Measurements from ENCODE around the gene CMSS1.

DNA sequence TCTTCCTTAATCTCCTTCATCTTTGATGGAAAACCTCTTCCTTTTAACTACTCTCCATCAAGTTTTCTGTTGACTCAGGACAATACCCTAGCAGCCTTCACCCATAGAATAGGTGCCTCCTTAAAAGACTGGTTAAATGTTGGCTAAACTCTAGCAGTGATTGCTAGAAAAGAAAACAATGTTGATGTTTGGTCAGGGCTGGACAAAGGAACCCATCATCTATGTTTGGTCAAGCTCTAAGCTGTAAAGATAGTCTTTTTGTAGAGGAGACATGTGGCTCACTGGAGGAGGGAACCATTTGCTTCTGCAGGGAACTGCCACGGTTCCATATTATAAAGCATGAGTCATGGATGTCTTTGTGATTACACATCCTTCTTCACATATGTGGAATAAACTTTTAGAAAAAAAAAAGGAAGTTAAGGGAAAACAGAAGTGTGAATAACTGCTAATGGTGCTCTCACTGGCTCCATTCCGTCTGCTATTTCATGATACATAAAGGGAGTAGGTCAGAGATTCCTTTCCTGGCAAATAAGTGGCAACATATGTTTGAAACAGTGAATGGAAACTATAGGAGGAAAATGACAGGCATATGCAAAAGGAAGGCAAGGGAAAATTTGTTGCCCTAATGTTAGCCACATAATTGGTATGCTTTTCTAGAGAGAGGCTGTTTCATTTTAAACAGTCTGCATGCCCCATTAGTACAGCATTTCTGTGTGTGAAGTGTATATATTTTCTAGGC lies 78.2 kb downstream of the CMSS1 start:
- TF ChIP-seq, protein P1, sequence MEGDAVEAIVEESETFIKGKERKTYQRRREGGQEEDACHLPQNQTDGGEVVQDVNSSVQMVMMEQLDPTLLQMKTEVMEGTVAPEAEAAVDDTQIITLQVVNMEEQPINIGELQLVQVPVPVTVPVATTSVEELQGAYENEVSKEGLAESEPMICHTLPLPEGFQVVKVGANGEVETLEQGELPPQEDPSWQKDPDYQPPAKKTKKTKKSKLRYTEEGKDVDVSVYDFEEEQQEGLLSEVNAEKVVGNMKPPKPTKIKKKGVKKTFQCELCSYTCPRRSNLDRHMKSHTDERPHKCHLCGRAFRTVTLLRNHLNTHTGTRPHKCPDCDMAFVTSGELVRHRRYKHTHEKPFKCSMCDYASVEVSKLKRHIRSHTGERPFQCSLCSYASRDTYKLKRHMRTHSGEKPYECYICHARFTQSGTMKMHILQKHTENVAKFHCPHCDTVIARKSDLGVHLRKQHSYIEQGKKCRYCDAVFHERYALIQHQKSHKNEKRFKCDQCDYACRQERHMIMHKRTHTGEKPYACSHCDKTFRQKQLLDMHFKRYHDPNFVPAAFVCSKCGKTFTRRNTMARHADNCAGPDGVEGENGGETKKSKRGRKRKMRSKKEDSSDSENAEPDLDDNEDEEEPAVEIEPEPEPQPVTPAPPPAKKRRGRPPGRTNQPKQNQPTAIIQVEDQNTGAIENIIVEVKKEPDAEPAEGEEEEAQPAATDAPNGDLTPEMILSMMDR (conservative IDR thresholded peaks at IDR 0.05) = no peak
- no peak for TF ChIP-seq ZFX (IDR thresholded peaks at IDR 0.05)

All from C4-2B (cell line).